ENCODE data around the gene SUMF1.
A peak's percentile ranks its signal among the peaks of the same experiment; 100 is the strongest.

Gene SUMF1

GRCh38 chr3:4497843-4498324 is 30.8 kb upstream of the SUMF1 start:
- no peak for DNase-seq (ENCODE audit: extremely low read depth in 1 of 2, low read depth in 1 of 2)

- DNase-seq (ENCODE audit: extremely low read depth in 1 of 2, low read depth in 1 of 2): no peak
Observed at GRCh38 chr3:4497005-4497692, 30.1 kb upstream of the SUMF1 start.

- DNase-seq (ENCODE audit: extremely low read depth in 1 of 2, low read depth in 1 of 2): no peak
Observed at GRCh38 chr3:4496087-4496452, 29.0 kb upstream of the SUMF1 start.

- no peak for DNase-seq (ENCODE audit: extremely low read depth in 1 of 2, low read depth in 1 of 2)
Observed at GRCh38 chr3:4495294-4496086, 28.4 kb upstream of the SUMF1 start.

GRCh38 chr3:4494895-4495264 is 27.8 kb upstream of the SUMF1 start:
- DNase-seq (ENCODE audit: extremely low read depth in 1 of 2, low read depth in 1 of 2): no peak

GRCh38 chr3:4493941-4494894 is 27.1 kb upstream of the SUMF1 start:
- DNase-seq (ENCODE audit: extremely low read depth in 1 of 2, low read depth in 1 of 2): no peak

GRCh38 chr3:4493014-4493940 is 26.2 kb upstream of the SUMF1 start, which contains the start of gene ITPR1:
TSS of gene ITPR1 (plus strand) at chr3:4493348. CDS start at chr3:4516492, 23,144 bp downstream.
- peak; percentile 93 to 98 for DNase-seq (ENCODE audit: extremely low read depth in 1 of 2, low read depth in 1 of 2)

GRCh38 chr3:4492208-4493013 is 25.3 kb upstream of the SUMF1 start:
- no peak for DNase-seq (ENCODE audit: extremely low read depth in 1 of 2, low read depth in 1 of 2)

GRCh38 chr3:4491855-4492207 is 24.8 kb upstream of the SUMF1 start:
- no peak for DNase-seq (ENCODE audit: extremely low read depth in 1 of 2, low read depth in 1 of 2)

GRCh38 chr3:4478261-4478660 is 11.2 kb upstream of the SUMF1 start:
- DNase-seq (ENCODE audit: extremely low read depth in 1 of 2, low read depth in 1 of 2): no peak

- DNase-seq (ENCODE audit: extremely low read depth in 1 of 2, low read depth in 1 of 2): no peak
Observed at GRCh38 chr3:4476496-4476895, 9.4 kb upstream of the SUMF1 start.

- no peak for DNase-seq (ENCODE audit: extremely low read depth in 1 of 2, low read depth in 1 of 2)
Observed at GRCh38 chr3:4475804-4476203, 8.7 kb upstream of the SUMF1 start.

GRCh38 chr3:4474683-4475490 is 7.8 kb upstream of the SUMF1 start:
- DNase-seq (ENCODE audit: extremely low read depth in 1 of 2, low read depth in 1 of 2): peak; percentile 25 to 60

GRCh38 chr3:4472766-4473165 is 5.7 kb upstream of the SUMF1 start:
- no peak for DNase-seq (ENCODE audit: extremely low read depth in 1 of 2, low read depth in 1 of 2)

GRCh38 chr3:4472312-4472711 is 5.2 kb upstream of the SUMF1 start:
- no peak for DNase-seq (ENCODE audit: extremely low read depth in 1 of 2, low read depth in 1 of 2)

- DNase-seq (ENCODE audit: extremely low read depth in 1 of 2, low read depth in 1 of 2): no peak
Observed at GRCh38 chr3:4471907-4472306, 4.8 kb upstream of the SUMF1 start.

- DNase-seq (ENCODE audit: extremely low read depth in 1 of 2, low read depth in 1 of 2): no peak
Observed at GRCh38 chr3:4467522-4467867, 426 bp upstream of the SUMF1 start.

GRCh38 chr3:4464576-4464975 is 2.5 kb downstream of the SUMF1 start:
- DNase-seq (ENCODE audit: extremely low read depth in 1 of 2, low read depth in 1 of 2): no peak

Measured in stimulated activated CD8-positive, alpha-beta memory T cell treated with anti-CD3 and anti-CD28 coated beads, Interleukin-7, amount 100 ng/mL, for 48 hours (primary cell).